Measurements from ENCODE around the gene PNO1. TPM values are rescaled to one million over a fixed set of nuclear protein-coding genes. Genes with fewer than 3 reads are reported as not detected.

Gene PNO1
- total and polyA plus RNA-seq, 9 of the 15 experiments (the other 6 are each of a cell fraction or from before 2014, with no cell fraction given): 11.8 to 81.7 (median 41.1) TPM

- CTCF ChIA-PET (ENCODE audit: low intra/inter-chr PET ratio): no interaction called here
- H3K4me1 ChIP-seq (replicated peaks in 1 of 2; ENCODE audit: control insufficient read depth in 2 of 2, insufficient read depth in 2 of 2, low read length in 2 of 2): peaks cover 5 to 25% of the 10 kb centered on the region in 2 experiments; a peak in 4 of 5 replicates
- POLR2A ChIA-PET: no interaction called here
- ATAC-seq (no peak), DNase-seq (ENCODE audit: extremely low read depth in 1 of 4, low spot score in 3 of 4) (no peak), FAIRE-seq (no peak)
- H3K4me2 ChIP-seq (ENCODE audit: insufficient read depth, low read length): no peak overlapping the region
- WGBS (ENCODE audit: insufficient coverage, low coverage, missing lambda C conversion rate): 82% methylated on average over 2 of the region's 2 CpGs
- no peak overlapping the region for H3K9ac ChIP-seq (ENCODE audit: insufficient read depth in 1 of 2, low read depth in 2 of 2, low read length in 2 of 2)
- H4K20me1 ChIP-seq (replicated peaks; ENCODE audit: control insufficient read depth, insufficient read depth, low read length): peaks cover 7% of the 10 kb centered on the region
- H3K79me2 ChIP-seq (ENCODE audit: control insufficient read depth, insufficient read depth, low read length): no peaks in the 10 kb centered on the region
- no peaks in the 10 kb centered on the region for H3K9me3 ChIP-seq (replicated peaks; ENCODE audit: control insufficient read depth, insufficient read depth, low read depth, low read length)
- BruUV-seq (replicated peaks): no TSS peak
- H3K9me1 ChIP-seq (ENCODE audit: control insufficient read depth, insufficient read depth, low read length): no peaks in the 10 kb centered on the region
- no peaks in the 10 kb centered on the region for H3K27me3 ChIP-seq (ENCODE audit: control insufficient read depth in 2 of 2, insufficient read depth in 2 of 2, low read length in 2 of 2)
- TF ChIP-seq CBFA2T3 (IDR thresholded peaks at IDR 0.05): no peak
- no peak for TF ChIP-seq MCM3 (IDR thresholded peaks at IDR 0.05)
- TF ChIP-seq ILF3 (IDR thresholded peaks at IDR 0.05; ENCODE audit: borderline replicate concordance): no peak
- TF ChIP-seq NRF1 (conservative IDR thresholded peaks at IDR 0.05 in 1 of 2, IDR thresholded peaks at IDR 0.05 in 1 of 2): no peak
- TF ChIP-seq ETV5 (CRISPR knock-in tag; IDR thresholded peaks at IDR 0.05; ENCODE audit: low read depth): no peak
- no peak for TF ChIP-seq ZNF408 (CRISPR knock-in tag; IDR thresholded peaks at IDR 0.05; ENCODE audit: low read depth)
- no peak for TF ChIP-seq SIRT6 (IDR thresholded peaks at IDR 0.05; ENCODE audit: low read depth, low read length)
- TF ChIP-seq, protein P1, sequence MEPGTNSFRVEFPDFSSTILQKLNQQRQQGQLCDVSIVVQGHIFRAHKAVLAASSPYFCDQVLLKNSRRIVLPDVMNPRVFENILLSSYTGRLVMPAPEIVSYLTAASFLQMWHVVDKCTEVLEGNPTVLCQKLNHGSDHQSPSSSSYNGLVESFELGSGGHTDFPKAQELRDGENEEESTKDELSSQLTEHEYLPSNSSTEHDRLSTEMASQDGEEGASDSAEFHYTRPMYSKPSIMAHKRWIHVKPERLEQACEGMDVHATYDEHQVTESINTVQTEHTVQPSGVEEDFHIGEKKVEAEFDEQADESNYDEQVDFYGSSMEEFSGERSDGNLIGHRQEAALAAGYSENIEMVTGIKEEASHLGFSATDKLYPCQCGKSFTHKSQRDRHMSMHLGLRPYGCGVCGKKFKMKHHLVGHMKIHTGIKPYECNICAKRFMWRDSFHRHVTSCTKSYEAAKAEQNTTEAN (CRISPR knock-in tag; IDR thresholded peaks at IDR 0.05): no peak
- no peak for TF ChIP-seq MBD2 (IDR thresholded peaks at IDR 0.05; ENCODE audit: borderline replicate concordance, low read depth)
- TF ChIP-seq CC2D1A (IDR thresholded peaks at IDR 0.05): no peak
- no peak for TF ChIP-seq ZNF589 (CRISPR knock-in tag; IDR thresholded peaks at IDR 0.05; ENCODE audit: low read depth)
- no peak for TF ChIP-seq BRD9 (IDR thresholded peaks at IDR 0.05; ENCODE audit: low read depth, partially characterized antibody)
- TF ChIP-seq, protein P2, sequence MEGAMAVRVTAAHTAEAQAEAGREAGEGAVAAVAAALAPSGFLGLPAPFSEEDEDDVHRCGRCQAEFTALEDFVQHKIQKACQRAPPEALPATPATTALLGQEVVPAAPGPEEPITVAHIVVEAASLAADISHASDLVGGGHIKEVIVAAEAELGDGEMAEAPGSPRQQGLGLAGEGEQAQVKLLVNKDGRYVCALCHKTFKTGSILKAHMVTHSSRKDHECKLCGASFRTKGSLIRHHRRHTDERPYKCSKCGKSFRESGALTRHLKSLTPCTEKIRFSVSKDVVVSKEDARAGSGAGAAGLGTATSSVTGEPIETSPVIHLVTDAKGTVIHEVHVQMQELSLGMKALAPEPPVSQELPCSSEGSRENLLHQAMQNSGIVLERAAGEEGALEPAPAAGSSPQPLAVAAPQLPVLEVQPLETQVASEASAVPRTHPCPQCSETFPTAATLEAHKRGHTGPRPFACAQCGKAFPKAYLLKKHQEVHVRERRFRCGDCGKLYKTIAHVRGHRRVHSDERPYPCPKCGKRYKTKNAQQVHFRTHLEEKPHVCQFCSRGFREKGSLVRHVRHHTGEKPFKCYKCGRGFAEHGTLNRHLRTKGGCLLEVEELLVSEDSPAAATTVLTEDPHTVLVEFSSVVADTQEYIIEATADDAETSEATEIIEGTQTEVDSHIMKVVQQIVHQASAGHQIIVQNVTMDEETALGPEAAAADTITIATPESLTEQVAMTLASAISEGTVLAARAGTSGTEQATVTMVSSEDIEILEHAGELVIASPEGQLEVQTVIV (CRISPR knock-in tag; IDR thresholded peaks at IDR 0.05; ENCODE audit: borderline replicate concordance): no peak
- no peak for TF ChIP-seq NR1H2 (CRISPR knock-in tag; IDR thresholded peaks at IDR 0.05)
- no peak for TF ChIP-seq FOSL1 (tag; conservative IDR thresholded peaks at IDR 0.05)
- no peak for TF ChIP-seq PHF21A (IDR thresholded peaks at IDR 0.05; ENCODE audit: borderline replicate concordance, low read depth)
- no peak for TF ChIP-seq STAT5B (CRISPR knock-in tag; IDR thresholded peaks at IDR 0.05)
- TF ChIP-seq GATAD2A (IDR thresholded peaks at IDR 0.05): no peak
- no peak for TF ChIP-seq FOS (IDR thresholded peaks at IDR 0.05; ENCODE audit: extremely low read depth, insufficient read length)
- no peak for TF ChIP-seq VEZF1 (CRISPR knock-in tag; IDR thresholded peaks at IDR 0.05)
- intact Hi-C loops (cut with micrococcal nuclease): loop anchor here (5.0 kb wide), 1 partner anchor 62 kb away; the partner anchor contains the start of gene C1D
- H3K36me3 ChIP-seq (ENCODE audit: control insufficient read depth, insufficient read depth, low read length): no peaks in the 10 kb centered on the region
- H3K4me3 ChIP-seq: no peak overlapping the region
- no peak overlapping the region for H3K27ac ChIP-seq (ENCODE audit: extremely low read depth, low read depth, low read length)
- in situ Hi-C loops (cut with MboI): loop anchor here (5.0 kb wide), 1 partner anchor 318 kb away; no protein-coding TSS in a partner anchor
- H2AFZ ChIP-seq (ENCODE audit: low read depth, low read length): no peak overlapping the region
Observed at GRCh38 chr2:68124321-68124720, 33.4 kb upstream of the PNO1 start.
